Erythroblast (primary cell): Measurements from ENCODE around the gene SNX11.
"Not testable (repeated sequence)": the region's sequence is repeated elsewhere in the genome, so short reads cannot be mapped to it uniquely, and the experiment has no call there.

Experiments
- DNase-seq, 2 experiments: peaks; one replicate each; lab custom pipeline; 2025; lab: John Stamatoyannopoulos, UW
- GATA1 ChIP-seq: IDR thresholded peaks from 2 replicates; pipeline ENCODE4 v1.6.1; 2011; ENCODE audit warnings: low read depth, mild to moderate bottlenecking, control low read depth, low read length, moderate library complexity
- POLR2A ChIP-seq: IDR thresholded peaks from 2 replicates; pipeline ENCODE4 v1.6.1; 2011; ENCODE audit warnings: mild to moderate bottlenecking, low read length

The SNX11 gene

GRCh38 chr17:48107137-48108055 is at the start of gene SNX11:
Gene SNX11 (plus strand): TSS chr17:48107766. CDS start chr17:48112044, 4,278 bp downstream.
- TF ChIP-seq GATA1 = no peak
- peak; percentile 76 for TF ChIP-seq POLR2A
- peak; percentile 89 to 92 for DNase-seq

GRCh38 chr17:48058393-48059124 is 49.0 kb upstream of the SNX11 start:
- no peak for DNase-seq
- TF ChIP-seq GATA1 (no peak), POLR2A (no peak)

- DNase-seq = no peak
- TF ChIP-seq POLR2A (no peak), GATA1 (no peak)
Observed at GRCh38 chr17:48059125-48059668, 48.4 kb upstream of the SNX11 start.

GRCh38 chr17:48060249-48060648 is 47.3 kb upstream of the SNX11 start:
- TF ChIP-seq POLR2A (no peak), GATA1 (no peak)
- no peak for DNase-seq

- TF ChIP-seq GATA1 (no peak), POLR2A (no peak)
- DNase-seq = no peak
Observed at GRCh38 chr17:48062273-48062672, 45.3 kb upstream of the SNX11 start.

GRCh38 chr17:48064638-48065037 is 42.9 kb upstream of the SNX11 start:
- TF ChIP-seq GATA1 (no peak), POLR2A (no peak)
- DNase-seq = no peak

- TF ChIP-seq GATA1 = no peak
- TF ChIP-seq POLR2A = no peak
- no peak for DNase-seq
Observed at GRCh38 chr17:48066192-48066591, 41.4 kb upstream of the SNX11 start.

- TF ChIP-seq POLR2A (no peak), GATA1 (no peak)
- no peak for DNase-seq
Observed at GRCh38 chr17:48066656-48067055, 40.9 kb upstream of the SNX11 start.

- no peak for DNase-seq
- TF ChIP-seq GATA1 (no peak), POLR2A (no peak)
Observed at GRCh38 chr17:48067245-48067644, 40.3 kb upstream of the SNX11 start.

GRCh38 chr17:48067808-48068207 is 39.8 kb upstream of the SNX11 start:
- DNase-seq = not testable (repeated sequence)

- DNase-seq = peak; percentile 24 to 37
- TF ChIP-seq POLR2A (no peak), GATA1 (no peak)
Observed at GRCh38 chr17:48068491-48068961, 39.0 kb upstream of the SNX11 start.

- DNase-seq = no peak
- no peak for TF ChIP-seq GATA1
- no peak for TF ChIP-seq POLR2A
Observed at GRCh38 chr17:48070195-48070594, 37.4 kb upstream of the SNX11 start.

- DNase-seq = no peak
- TF ChIP-seq GATA1 = no peak
- TF ChIP-seq POLR2A = no peak
Observed at GRCh38 chr17:48071654-48072053, 35.9 kb upstream of the SNX11 start.

- not testable (repeated sequence) for DNase-seq
Observed at GRCh38 chr17:48072811-48073210, 34.8 kb upstream of the SNX11 start.

- DNase-seq = not testable (repeated sequence)
Observed at GRCh38 chr17:48073566-48074094, 33.9 kb upstream of the SNX11 start.
